A549 (cell line): ENCODE data around the gene LAMB1. TPM values are rescaled to one million over a fixed set of nuclear protein-coding genes. Genes with fewer than 3 reads are reported as not detected.

ENCODE experiments used
- ATAC-seq, 2 experiments: fragments of 200-7000 bp in 1 of 2; fragments of >200 bp in 1 of 2; cut with Nextera tagmentation in 1 of 2; cut with Tn5 transposase in 1 of 2; 3 replicates each; pipeline versions ENCODE4 v1.8.0 to v1.9.1; 2018 to 2020; ENCODE audit warnings: mild to moderate bottlenecking in 1 of 2, moderate library complexity in 1 of 2
- CTCF ChIA-PET: fragments of 300-600 bp; sonication (Branson Sonifier 250); formaldehyde crosslinking; extraction: SDS; loops from one replicate; lab custom pipeline; 2021; ENCODE audit warnings: antibody characterized with exemption, inconsistent platforms; lab: Yijun Ruan, JAX
- POLR2A ChIA-PET: fragments of 350-600 bp; formaldehyde crosslinking; extraction: SDS; loops from one replicate; lab custom pipeline; 2021; ENCODE audit warnings: antibody characterized with exemption, inconsistent platforms; lab: Yijun Ruan, JAX
- DNase-seq, 2 experiments: peaks; one replicate each; pipeline versions ENCODE4 v3.0.0 to v3.0.0-alpha.2; 2011 to 2016; ENCODE audit warnings: low read depth in 1 of 2, low spot score in 1 of 2
- FAIRE-seq: peaks from 2 replicates; lab custom pipeline; 2011; peaks lifted over from hg19 to GRCh38; lab: Jason Lieb, UNC
- H3K27ac ChIP-seq, 2 experiments: fragments of >200 bp; sonication (Bioruptor Twin); formaldehyde crosslinking; 3 replicates each; pipeline ENCODE4 v1.5.1; 2016 to 2017
- H3K4me1 ChIP-seq: fragments of >200 bp; sonication (Bioruptor Twin); formaldehyde crosslinking; 3 replicates; pipeline ENCODE4 v1.6.1; 2016
- H3K4me2 ChIP-seq: fragments of >200 bp; sonication (Bioruptor Twin); formaldehyde crosslinking; 3 replicates; pipeline ENCODE4 v1.6.1; 2016
- H3K4me3 ChIP-seq: fragments of >200 bp; sonication (Bioruptor Twin); formaldehyde crosslinking; 3 replicates; pipeline ENCODE4 v1.5.1; 2016
- H3K9me3 ChIP-seq: fragments of >200 bp; sonication (Bioruptor Twin); formaldehyde crosslinking; 3 replicates; pipeline ENCODE4 v1.6.1; 2016
- CBX8 ChIP-seq: fragments of 200-600 bp; sonication (generic); IDR thresholded peaks from 2 replicates; pipeline ENCODE4 v1.6.1; 2016
- CEBPB ChIP-seq, 2 experiments: fragments of >200 bp in 1 of 2; sonication (Bioruptor Twin) in 1 of 2; formaldehyde crosslinking in 1 of 2; IDR thresholded peaks; 2 replicates each; pipeline ENCODE4 v1.6.1; 2012 to 2016
- EHF ChIP-seq: fragments of 250-450 bp; sonication (Bioruptor Pico); IDR thresholded peaks from 2 replicates; pipeline ENCODE4 v1.5.0; 2020; ENCODE audit warnings: mild to moderate bottlenecking
- FOSB ChIP-seq: fragments of 250-450 bp; sonication (Bioruptor Pico); IDR thresholded peaks from 2 replicates; pipeline ENCODE4 v1.5.0; 2020; ENCODE audit warnings: mild to moderate bottlenecking, moderate library complexity
- HEYL ChIP-seq: fragments of 250-450 bp; sonication (Bioruptor Pico); IDR thresholded peaks from 2 replicates; pipeline ENCODE4 v1.8.0; 2021; ENCODE audit warnings: mild to moderate bottlenecking, moderate library complexity
- HOXA7 ChIP-seq: fragments of 250-450 bp; sonication (Bioruptor Pico); IDR thresholded peaks from 2 replicates; pipeline ENCODE4 v1.5.0; 2020; ENCODE audit warnings: mild to moderate bottlenecking, moderate library complexity
- HOXB13 ChIP-seq: fragments of 250-450 bp; sonication (Bioruptor Pico); IDR thresholded peaks from 2 replicates; pipeline ENCODE4 v1.5.0; 2020; ENCODE audit warnings: low read depth, mild to moderate bottlenecking, moderate library complexity
- HOXB5 ChIP-seq: fragments of 250-450 bp; sonication (Bioruptor Pico); IDR thresholded peaks from 2 replicates; pipeline ENCODE4 v1.5.0; 2020; ENCODE audit warnings: mild to moderate bottlenecking, moderate library complexity
- JUN ChIP-seq, 2 experiments: fragments of >200 bp; sonication (Bioruptor Twin); formaldehyde crosslinking; IDR thresholded peaks; 2 replicates in 1 of 2; 3 replicates in 1 of 2; pipeline ENCODE4 v1.6.1; 2016 to 2017
- KDM1A ChIP-seq: fragments of 200-600 bp; sonication (generic); IDR thresholded peaks from 2 replicates; pipeline ENCODE4 v1.6.1; 2016; ENCODE audit warnings: low read depth, mild to moderate bottlenecking
- MAFK ChIP-seq: fragments of 450-650 bp; IDR thresholded peaks from 2 replicates; pipeline ENCODE4 v1.6.1; 2014; ENCODE audit not compliant: partially characterized antibody
- MAX ChIP-seq: IDR thresholded peaks from 2 replicates; pipeline ENCODE4 v1.6.1; 2012
- NFE2L2 ChIP-seq: fragments of 150-350 bp; conservative IDR thresholded peaks from 2 replicates; pipeline ENCODE4 v1.6.1; 2014; ENCODE audit warnings: low read length
- NPAS2 ChIP-seq: fragments of 250-450 bp; sonication (Bioruptor Pico); IDR thresholded peaks from 2 replicates; pipeline ENCODE4 v1.8.0; 2022; ENCODE audit warnings: mild to moderate bottlenecking, moderate library complexity, borderline replicate concordance
- PBX3 ChIP-seq: IDR thresholded peaks from 2 replicates; pipeline ENCODE4 v1.6.1; 2012
- PHF8 ChIP-seq: fragments of 200-600 bp; sonication (generic); IDR thresholded peaks from 2 replicates; pipeline ENCODE4 v1.6.1; 2016; ENCODE audit warnings: low read depth, mild to moderate bottlenecking, antibody characterized with exemption, moderate library complexity, borderline replicate concordance
- POLR2A ChIP-seq: IDR thresholded peaks from 2 replicates; pipeline ENCODE4 v1.6.1; 2012; ENCODE audit warnings: mild to moderate bottlenecking, low read length
- RARB ChIP-seq: fragments of 250-450 bp; sonication (Bioruptor Pico); IDR thresholded peaks from 2 replicates; pipeline ENCODE4 v1.8.0; 2021; ENCODE audit warnings: mild to moderate bottlenecking, moderate library complexity
- RFX5 ChIP-seq: fragments of 450-650 bp; IDR thresholded peaks from 2 replicates; pipeline ENCODE4 v1.7.1; 2014; ENCODE audit warnings: antibody characterized with exemption, mild to moderate bottlenecking, moderate library complexity
- ZSCAN20 ChIP-seq: fragments of 250-450 bp; sonication (Bioruptor Pico); IDR thresholded peaks from 2 replicates; pipeline ENCODE4 v1.8.0; 2022; ENCODE audit warnings: mild to moderate bottlenecking, moderate library complexity
- WGBS: methylation state at CpG from one replicate; pipeline ENCODE4 v1.1.6; 2017; ENCODE audit errors: missing lambda C conversion rate; 5-methylcytosine and 5-hydroxymethylcytosine counted together
- polyA plus RNA-seq, 4 experiments: library from polyadenylated mRNA; depleted of rRNA in 3 of 4; stranded (reverse); fragments of >200 nt; fragmentation: RNase III in 1 of 4; extraction: RNeasy Plus Mini Kit Qiagen cat#74134 plus additional on column Dnase treatment in 1 of 4; gene quantifications; 2 replicates in 3 of 4; 3 replicates in 1 of 4; pipeline ENCODE4 v1.2.3, GENCODE V29; 2011 to 2017

LAMB1 gene
- polyA plus RNA-seq, 2 of the 4 experiments (the other 2 are of a cell fraction): 142 to 162 TPM

- Histone ChIP-seq H3K4me3 (no peak overlapping the region), H3K27ac (no peak overlapping the region), H3K9me3 (no peaks in the 10 kb centered on the region), H3K4me1 (peaks cover 38% of the 10 kb centered on the region), H3K4me2 (no peak overlapping the region)
- ChIA-PET POLR2A (no interaction called here), CTCF (no interaction called here)
- WGBS: 85% methylated on average over 3 of the region's 3 CpGs
- no peak for ATAC-seq
- no peak for FAIRE-seq
- no peak for DNase-seq
- TF ChIP-seq ZSCAN20 (no peak), KDM1A (no peak), JUN (IDR thresholded peaks at IDR 0.05) (no peak)
- TF ChIP-seq, all 56 proteins: peak for 0
Observed at GRCh38 chr7:107944411-107945169, 58.4 kb downstream of the LAMB1 start.

GRCh38 chr7:107943018-107943417 lies 59.9 kb downstream of the LAMB1 start:
- CTCF ChIA-PET: no interaction called here
- FAIRE-seq: no peak

GRCh38 chr7:107940951-107941350 lies 62.0 kb downstream of the LAMB1 start:
- Histone ChIP-seq H3K4me1 (peaks cover 4% of the 10 kb centered on the region; the same call in 1 of the 3 replicates), H3K4me3 (no peak overlapping the region), H3K9me3 (no peaks in the 10 kb centered on the region), H3K27ac (no peak overlapping the region), H3K4me2 (no peak overlapping the region)
- ATAC-seq (no peak; a peak in 1 of 6 replicates), FAIRE-seq (no peak), DNase-seq (no peak)
- 95% methylated on average over 4 of the region's 4 CpGs for WGBS
- ChIA-PET POLR2A (no interaction called here), CTCF (interaction anchor here (1.0 kb wide), 1 partner anchor 76 kb away, joined by 5 read pairs; no protein-coding TSS in a partner anchor)
- TF ChIP-seq CEBPB (IDR thresholded peaks at IDR 0.05): no peak

More at GRCh38 chr7:107943018-107943417, 59.9 kb downstream of the LAMB1 start:
- TF ChIP-seq POLR2A (no peak), MAFK (peak; percentile 81)
- no peak overlapping the region for H3K4me2 ChIP-seq
- H3K27ac ChIP-seq: no peak overlapping the region
- no peaks in the 10 kb centered on the region for H3K9me3 ChIP-seq
- H3K4me1 ChIP-seq: peaks cover 22% of the 10 kb centered on the region
- WGBS: 92% methylated on average over 4 of the region's 4 CpGs
- DNase-seq: no peak
- no peak overlapping the region for H3K4me3 ChIP-seq
- ATAC-seq: no peak
- POLR2A ChIA-PET: no interaction called here

- ChIA-PET POLR2A (no interaction called here), CTCF (interaction anchor here (1.3 kb wide), 1 partner anchor 206 kb away, joined by 4 read pairs; no protein-coding TSS in a partner anchor)
- H3K4me2 ChIP-seq: no peak overlapping the region
- H3K27ac ChIP-seq: no peak overlapping the region
- no peak for FAIRE-seq
- no peaks in the 10 kb centered on the region for H3K9me3 ChIP-seq
- no peak for TF ChIP-seq HOXA7 (CRISPR knock-in tag)
- TF ChIP-seq NFE2L2: no peak
- TF ChIP-seq RARB (CRISPR knock-in tag): no peak
- TF ChIP-seq HOXB13 (CRISPR knock-in tag): no peak
- TF ChIP-seq KDM1A: no peak
- TF ChIP-seq, all 56 proteins: peak for 0
- Histone ChIP-seq H3K4me1 (peaks cover 13% of the 10 kb centered on the region; the same call in 2 of the 3 replicates), H3K4me3 (no peak overlapping the region)
- DNase-seq (no peak), ATAC-seq (no peak)
- WGBS: 92% methylated on average over 10 of the region's 16 CpGs
Observed at GRCh38 chr7:107939573-107940489, 63.1 kb downstream of the LAMB1 start.

GRCh38 chr7:107938456-107939250 lies 64.3 kb downstream of the LAMB1 start:
- no peaks in the 10 kb centered on the region for H3K9me3 ChIP-seq
- TF ChIP-seq CBX8 (no peak), PBX3 (no peak), PHF8 (no peak), HEYL (CRISPR knock-in tag) (no peak), HOXB5 (no peak), RARB (CRISPR knock-in tag) (no peak), NPAS2 (CRISPR knock-in tag) (no peak), FOSB (CRISPR knock-in tag) (no peak), EHF (CRISPR knock-in tag) (no peak), MAX (no peak), RFX5 (no peak)
- 0 out of 6 replicates have a peak overlapping the region, but pooled peaks of 1 of the 2 experiments have one; percentile 4 for H3K27ac ChIP-seq
- no peak overlapping the region for H3K4me2 ChIP-seq
- POLR2A ChIA-PET: no interaction called here
- H3K4me1 ChIP-seq: peaks cover 15% of the 10 kb centered on the region; the same call in 2 of the 3 replicates
- WGBS: 88% methylated on average over 6 of the region's 6 CpGs
- CTCF ChIA-PET: no interaction called here
- ATAC-seq (no peak), FAIRE-seq (no peak), DNase-seq (no peak)
- H3K4me3 ChIP-seq: no peak overlapping the region
